GM13976 (cell line): ENCODE data around the gene LMAN2.

Experiments used
- DNase-seq: peaks from one replicate; pipeline ENCODE4 v3.0.0; 2012; ENCODE audit warnings: low spot score
- in situ Hi-C: fragments of 300-500 bp; cut with MboI; formaldehyde crosslinking; loops from one replicate; pipeline ENCODE4 v1.12.0; 2022; ENCODE audit warnings: low sequenced_read_pairs, mixed read lengths, inconsistent platforms; ENCODE audit not compliant: unreplicated experiment
- TF ChIP-seq, protein P1 (sequence below): IDR thresholded peaks from 2 replicates; pipeline ENCODE4 v1.5.1; 2012; ENCODE audit warnings: borderline replicate concordance, mild to moderate bottlenecking; ENCODE audit not compliant: insufficient read depth; ENCODE audit errors: extremely low read depth, missing control alignments, control extremely low read depth

LMAN2 gene

DNA sequence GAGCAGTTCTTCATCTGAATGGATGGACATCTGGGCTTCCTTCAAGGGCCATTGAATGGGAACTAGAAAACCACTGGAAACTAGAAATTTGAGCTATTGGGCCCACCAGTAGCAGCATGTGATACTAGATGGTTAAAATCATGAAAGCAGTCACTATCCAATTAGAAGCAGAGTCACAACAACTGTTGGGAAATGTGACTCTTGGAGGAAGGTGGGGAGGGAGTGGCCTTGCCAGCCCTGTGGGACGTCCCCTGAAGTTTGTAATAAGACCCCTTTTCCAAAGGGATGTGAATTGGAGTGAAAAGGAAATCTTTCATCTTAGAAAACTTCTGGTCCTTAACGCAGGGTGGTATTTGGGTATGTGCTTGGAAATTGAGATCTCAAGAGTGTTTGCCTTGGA lies 53.5 kb downstream of the LMAN2 start:
- in situ Hi-C loops = loop anchor here (10.0 kb wide), 1 partner anchor 183 kb away; no protein-coding TSS in a partner anchor
- TF ChIP-seq, protein P1, sequence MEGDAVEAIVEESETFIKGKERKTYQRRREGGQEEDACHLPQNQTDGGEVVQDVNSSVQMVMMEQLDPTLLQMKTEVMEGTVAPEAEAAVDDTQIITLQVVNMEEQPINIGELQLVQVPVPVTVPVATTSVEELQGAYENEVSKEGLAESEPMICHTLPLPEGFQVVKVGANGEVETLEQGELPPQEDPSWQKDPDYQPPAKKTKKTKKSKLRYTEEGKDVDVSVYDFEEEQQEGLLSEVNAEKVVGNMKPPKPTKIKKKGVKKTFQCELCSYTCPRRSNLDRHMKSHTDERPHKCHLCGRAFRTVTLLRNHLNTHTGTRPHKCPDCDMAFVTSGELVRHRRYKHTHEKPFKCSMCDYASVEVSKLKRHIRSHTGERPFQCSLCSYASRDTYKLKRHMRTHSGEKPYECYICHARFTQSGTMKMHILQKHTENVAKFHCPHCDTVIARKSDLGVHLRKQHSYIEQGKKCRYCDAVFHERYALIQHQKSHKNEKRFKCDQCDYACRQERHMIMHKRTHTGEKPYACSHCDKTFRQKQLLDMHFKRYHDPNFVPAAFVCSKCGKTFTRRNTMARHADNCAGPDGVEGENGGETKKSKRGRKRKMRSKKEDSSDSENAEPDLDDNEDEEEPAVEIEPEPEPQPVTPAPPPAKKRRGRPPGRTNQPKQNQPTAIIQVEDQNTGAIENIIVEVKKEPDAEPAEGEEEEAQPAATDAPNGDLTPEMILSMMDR = no peak
- no peak for DNase-seq

DNA sequence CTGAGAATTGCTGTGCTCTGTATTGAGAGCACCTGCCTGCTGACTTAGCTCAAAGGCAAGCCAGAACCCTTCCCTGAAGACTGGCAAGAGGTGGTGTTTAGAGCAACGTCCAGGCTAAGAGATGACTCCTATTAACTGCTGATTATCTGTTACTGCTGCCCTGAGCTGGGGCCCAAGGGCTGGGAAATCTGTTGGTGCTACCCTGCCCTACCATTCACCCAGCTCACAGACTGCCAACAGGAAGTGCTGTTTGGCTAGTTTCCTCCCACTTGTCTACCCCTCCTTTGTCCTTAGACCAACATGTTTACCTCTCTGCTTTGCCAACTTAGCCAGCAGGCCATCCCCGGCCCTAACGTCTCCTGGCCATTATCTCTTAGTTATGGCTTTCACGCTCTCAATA lies 54.9 kb downstream of the LMAN2 start:
- TF ChIP-seq, protein P1 = no peak
- in situ Hi-C loops = loop anchor here (10.0 kb wide), 1 partner anchor 182 kb away; no protein-coding TSS in a partner anchor
- DNase-seq = no peak

DNA sequence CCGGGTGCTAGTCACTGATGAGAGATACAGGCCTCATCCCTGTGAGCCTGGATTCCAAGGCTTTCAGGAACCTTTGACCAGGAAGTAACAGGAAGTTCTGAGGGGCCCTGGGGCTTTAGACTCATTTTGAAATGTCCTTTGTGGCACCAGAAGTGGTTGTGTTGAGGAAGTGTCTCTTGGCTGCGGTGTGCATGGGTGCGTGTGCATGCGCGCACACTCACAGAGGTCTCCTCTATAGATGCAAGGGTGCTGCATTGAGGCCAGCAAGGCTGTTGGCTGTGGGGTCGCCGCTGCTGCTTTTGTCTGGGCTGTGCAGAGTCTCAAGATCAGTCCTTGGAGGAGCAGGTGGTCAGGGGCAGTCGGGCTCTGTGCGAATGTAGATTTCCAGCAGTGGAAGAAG lies 55.5 kb downstream of the LMAN2 start:
- in situ Hi-C loops = loop anchor here (10.0 kb wide), 1 partner anchor 181 kb away; no protein-coding TSS in a partner anchor
- DNase-seq = no peak
- TF ChIP-seq, protein P1 = no peak

GRCh38 chr5:177294632-177295031 lies 56.8 kb downstream of the LMAN2 start:
- TF ChIP-seq, protein P1 = no peak
- in situ Hi-C loops = loop anchor here (10.0 kb wide), 1 partner anchor 180 kb away; no protein-coding TSS in a partner anchor
- DNase-seq = no peak

- no peak for DNase-seq
- in situ Hi-C loops = loop anchor here (10.0 kb wide), 1 partner anchor 179 kb away; no protein-coding TSS in a partner anchor
- TF ChIP-seq, protein P1 = no peak
These were observed 57.5 kb downstream of the LMAN2 start for GRCh38 chr5:177293819-177294581.

GRCh38 chr5:177291735-177292134 lies 59.7 kb downstream of the LMAN2 start:
- TF ChIP-seq, protein P1 = no peak
- no peak for DNase-seq
- in situ Hi-C loops = loop anchor here (10.0 kb wide), 1 partner anchor 177 kb away; no protein-coding TSS in a partner anchor
